ENCODE data around the gene SH2B3. TPM values are rescaled to one million over a fixed set of nuclear protein-coding genes. Genes with fewer than 3 reads are reported as not detected.

Gene SH2B3
- total and polyA plus RNA-seq, 2 of the 13 experiments (the other 11 are each of a cell fraction or from before 2014, with no cell fraction given): 6.8 to 6.9 TPM

GRCh38 chr12:111384596-111384995 lies 21.1 kb upstream of the SH2B3 start:
- Histone ChIP-seq H3K9me3 (ENCODE audit: low read length) (no peaks in the 10 kb centered on the region), H2AFZ (ENCODE audit: low read length) (no peak overlapping the region), H3K27ac (ENCODE audit: extremely low read length, insufficient read depth, low read length) (no peak overlapping the region), H3K27me3 (ENCODE audit: control insufficient read depth in 1 of 2, insufficient read depth in 2 of 2, low read length in 2 of 2) (peaks cover 6 to 12% of the 10 kb centered on the region in 2 experiments; a peak in 4 of 5 replicates), H3K4me3 (replicated peaks in 1 of 3; ENCODE audit: insufficient read depth in 1 of 3, low read depth in 2 of 3, low read length in 3 of 3) (no peak overlapping the region), H3K9ac (ENCODE audit: insufficient read depth, low read depth, low read length) (no peak overlapping the region), H4K20me1 (ENCODE audit: insufficient read depth, low read length) (no peaks in the 10 kb centered on the region), H3K79me2 (ENCODE audit: insufficient read depth, low read length) (no peaks in the 10 kb centered on the region), H3K4me2 (ENCODE audit: low read depth, low read length) (no peak overlapping the region), H3K36me3 (replicated peaks in 1 of 2; ENCODE audit: control insufficient read depth in 1 of 2, insufficient read depth in 2 of 2, low read length in 2 of 2) (no peaks in the 10 kb centered on the region), H3K4me1 (ENCODE audit: insufficient read depth, low read length) (peaks cover 10% of the 10 kb centered on the region; the same call in 1 of the 2 replicates)
- in situ Hi-C loops (cut with HindIII; ENCODE audit: extremely low pct_ligation_motif_present, low pct_unique_long_range_greater_than_20kb): no loop called here
- ATAC-seq (no peak), DNase-seq (ENCODE audit: low spot score) (no peak), FAIRE-seq (no peak)
- intact Hi-C loops (cut with micrococcal nuclease; ENCODE audit: unreplicated experiment): no loop called here
- TF ChIP-seq SNAPC2 (CRISPR knock-in tag; IDR thresholded peaks at IDR 0.05) (no peak), UBTF (CRISPR knock-in tag; IDR thresholded peaks at IDR 0.05) (no peak), BRF2 (CRISPR knock-in tag; IDR thresholded peaks at IDR 0.05) (no peak), KLF15 (CRISPR knock-in tag; IDR thresholded peaks at IDR 0.05; ENCODE audit: borderline replicate concordance) (no peak), SALL2 (CRISPR knock-in tag; IDR thresholded peaks at IDR 0.05) (no peak)
- BruUV-seq (replicated peaks): no TSS peak
- ChIA-PET CTCF (ENCODE audit: low intra/inter-chr PET ratio, low total read pairs) (no interaction called here), POLR2A (no interaction called here)
- WGBS (ENCODE audit: low lambda C conversion rate): 59% methylated on average over 5 of the region's 5 CpGs

Measured in HepG2 (cell line).